ENCODE measurements around the gene BRF1. TPM values are rescaled to one million over a fixed set of nuclear protein-coding genes. Genes with fewer than 3 reads are reported as not detected.

Gene BRF1
- polyA plus RNA-seq, 1 of the 3 experiments (the other 2 are of a cell fraction), result 15.7 TPM

GRCh38 chr14:105195522-105196264, 105.1 kb downstream of the BRF1 start:
- WGBS (ENCODE audit: low lambda C conversion rate), result 68% methylated on average over 22 of the region's 25 CpGs
- Histone ChIP-seq H3K4me1 (ENCODE audit: control insufficient read depth in 1 of 2, insufficient read depth in 2 of 2, low read depth in 1 of 2, low read length in 1 of 2) (peaks cover 5 to 28% of the 10 kb centered on the region in 2 experiments; a peak in 2 of 4 replicates), H3K36me3 (replicated peaks in 1 of 2; ENCODE audit: control insufficient read depth in 1 of 2, insufficient read depth in 2 of 2, low read length in 1 of 2) (no peaks in the 10 kb centered on the region), H4K20me1 (ENCODE audit: insufficient read depth) (no peaks in the 10 kb centered on the region), H3K9ac (no peak overlapping the region), H3K27me3 (ENCODE audit: insufficient read depth) (no peaks in the 10 kb centered on the region), H3K27ac (ENCODE audit: low read depth in 2 of 2, low read length in 1 of 2) (no peak overlapping the region), H3K4me2 (no peak overlapping the region), H3K9me3 (no peaks in the 10 kb centered on the region), H3K79me2 (ENCODE audit: insufficient read depth) (no peaks in the 10 kb centered on the region), H2AFZ (ENCODE audit: low read depth) (no peak overlapping the region), H3K9me2 (no peaks in the 10 kb centered on the region), H3K4me3 (ENCODE audit: low read depth in 2 of 2, low read length in 1 of 2) (no peak overlapping the region), H3F3A (replicated peaks; ENCODE audit: insufficient read depth) (no peaks in the 10 kb centered on the region)
- no peak for DNase-seq
- POLR2A ChIA-PET, result no interaction called here
- CTCF ChIA-PET, result interaction anchor here (1.0 to 2.5 kb wide), 5 partner anchors 8 to 156 kb away, joined by 3 to 16 read pairs (median 4); no protein-coding TSS in a partner anchor
- TF ChIP-seq JUND (IDR thresholded peaks at IDR 0.05) (no peak), TCF12 (IDR thresholded peaks at IDR 0.05) (no peak), CTCF (IDR thresholded peaks at IDR 0.05) (no peak), RCOR1 (IDR thresholded peaks at IDR 0.05; ENCODE audit: low read length) (no peak), SMC3 (IDR thresholded peaks at IDR 0.05; ENCODE audit: low read depth, low read length) (no peak), IRF3 (IDR thresholded peaks at IDR 0.05; ENCODE audit: low read depth, low read length) (no peak), ZBTB33 (IDR thresholded peaks at IDR 0.05; ENCODE audit: borderline replicate concordance, low read depth) (no peak), RXRA (IDR thresholded peaks at IDR 0.05; ENCODE audit: borderline replicate concordance, low read depth) (no peak), RFX5 (IDR thresholded peaks at IDR 0.05; ENCODE audit: low read length) (no peak), MAX (IDR thresholded peaks at IDR 0.05; ENCODE audit: low read depth) (no peak), POLR2AphosphoS5 (IDR thresholded peaks at IDR 0.05; ENCODE audit: low read depth, low read length) (no peak), USF1 (IDR thresholded peaks at IDR 0.05; ENCODE audit: borderline replicate concordance, low read depth) (no peak), NFIC (IDR thresholded peaks at IDR 0.05; ENCODE audit: borderline replicate concordance) (no peak), FOXM1 (IDR thresholded peaks at IDR 0.05; ENCODE audit: low read depth) (no peak), SIN3A (IDR thresholded peaks at IDR 0.05; ENCODE audit: borderline replicate concordance, low read depth, low read length) (no peak)

All from SK-N-SH (cell line).